HG03520 (cell line): ENCODE data around the gene RFX4.
"Not testable (repeated sequence)": the region's sequence is repeated elsewhere in the genome, so short reads cannot be mapped to it uniquely, and the experiment has no call there.

ENCODE experiments used
- ATAC-seq: cut with Tn5 transposase; IDR thresholded peaks from one replicate; pipeline ENCODE4 v1.9.1; 2021; ENCODE audit warnings: mild to moderate bottlenecking, moderate library complexity; ENCODE audit not compliant: unreplicated experiment

Gene RFX4

DNA sequence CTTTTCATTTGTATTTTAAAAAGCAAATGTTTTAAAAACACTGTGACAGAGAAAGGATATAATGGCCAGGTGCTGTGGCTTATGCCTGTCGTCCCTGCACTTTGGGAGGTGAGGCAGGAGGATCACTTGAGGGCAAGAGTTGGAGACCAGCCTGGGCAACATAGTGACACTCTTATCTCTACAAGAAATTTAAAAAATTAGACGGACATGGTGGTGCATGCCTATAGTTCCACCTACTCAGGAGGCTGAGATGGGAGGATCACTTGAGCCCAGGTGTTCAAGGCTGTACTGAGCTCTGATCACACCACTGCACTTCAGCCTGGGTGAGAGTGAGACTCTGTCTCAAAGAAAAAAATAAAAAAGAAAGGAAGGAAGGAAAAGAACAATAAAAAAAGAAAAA lies 7.8 kb downstream of the RFX4 start:
- no peak for ATAC-seq

DNA sequence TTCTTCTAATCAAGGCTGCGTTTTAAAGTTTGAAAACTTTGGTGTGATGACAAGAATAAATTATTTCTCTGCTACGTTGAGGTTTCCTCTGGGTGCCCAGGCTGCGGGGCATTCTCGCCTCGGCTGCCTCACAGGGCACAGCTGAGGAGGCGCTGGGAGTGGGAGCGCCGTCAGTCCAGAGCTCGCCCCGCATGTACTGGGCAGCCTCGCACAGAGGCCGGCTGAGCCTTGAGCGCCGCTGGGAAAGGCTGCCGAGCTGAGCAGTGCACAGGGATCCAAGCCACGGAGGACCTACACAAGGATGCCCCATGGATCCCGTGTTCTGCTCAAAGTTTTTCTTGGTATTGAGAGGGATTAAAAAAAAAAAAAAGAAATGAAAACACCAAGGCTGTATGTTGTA lies 11.6 kb downstream of the RFX4 start:
- no peak for ATAC-seq

DNA sequence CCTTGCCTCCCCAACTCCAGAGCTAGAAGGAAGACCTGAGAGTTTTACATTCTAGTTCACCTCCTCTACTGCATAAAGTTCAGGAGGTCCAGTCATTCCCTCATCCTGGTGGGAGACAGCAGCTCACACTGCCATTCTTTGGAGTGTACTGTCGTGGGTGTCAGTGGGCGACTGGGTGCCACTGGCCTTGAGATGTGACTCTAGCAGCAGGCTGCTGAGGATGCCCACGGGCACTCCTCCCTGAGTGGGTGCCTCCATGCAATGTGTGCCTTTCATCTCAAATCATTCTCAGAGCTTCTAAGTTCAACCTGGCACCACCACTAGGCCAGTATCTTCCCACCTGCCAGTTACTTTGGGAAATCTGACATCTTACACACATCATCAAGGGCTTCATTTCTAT lies 12.5 kb downstream of the RFX4 start:
- no peak for ATAC-seq

DNA sequence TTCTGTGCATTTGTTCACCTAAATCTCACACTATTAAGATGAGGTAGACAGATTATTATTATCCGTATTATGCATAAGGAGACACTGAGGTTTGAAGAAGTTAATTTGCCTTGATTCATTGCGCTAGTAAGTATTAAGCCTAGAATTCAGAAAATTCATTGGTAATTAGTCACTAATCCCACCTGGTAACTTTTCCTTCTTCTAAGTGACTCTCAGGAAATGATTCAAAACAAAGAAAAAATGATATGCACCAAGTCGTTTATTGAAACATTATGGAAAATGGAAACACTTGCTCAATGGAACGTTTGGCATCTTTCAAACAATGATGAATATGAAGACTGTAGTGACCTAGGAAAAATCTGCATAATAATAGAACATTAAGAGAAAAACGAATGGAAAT lies 15.2 kb downstream of the RFX4 start:
- no peak for ATAC-seq

DNA sequence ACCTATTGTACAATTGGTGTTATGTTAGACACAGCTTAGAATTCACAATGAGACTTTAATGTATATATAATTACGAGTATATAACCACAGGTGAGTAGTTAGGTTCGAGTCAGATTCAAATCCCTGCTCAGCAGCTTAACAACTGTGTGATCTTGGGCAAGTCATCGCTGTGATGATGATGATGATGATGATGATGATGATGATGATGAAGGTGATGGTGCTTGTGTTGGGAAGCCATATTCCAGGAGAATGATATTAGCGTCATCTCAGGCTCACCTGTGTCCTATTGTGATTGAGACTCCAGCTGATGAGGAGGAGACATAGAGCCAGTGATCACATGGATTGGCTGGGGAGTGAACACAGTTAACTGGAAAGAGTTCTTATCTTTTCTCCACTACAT lies 16.5 kb downstream of the RFX4 start:
- no peak for ATAC-seq

DNA sequence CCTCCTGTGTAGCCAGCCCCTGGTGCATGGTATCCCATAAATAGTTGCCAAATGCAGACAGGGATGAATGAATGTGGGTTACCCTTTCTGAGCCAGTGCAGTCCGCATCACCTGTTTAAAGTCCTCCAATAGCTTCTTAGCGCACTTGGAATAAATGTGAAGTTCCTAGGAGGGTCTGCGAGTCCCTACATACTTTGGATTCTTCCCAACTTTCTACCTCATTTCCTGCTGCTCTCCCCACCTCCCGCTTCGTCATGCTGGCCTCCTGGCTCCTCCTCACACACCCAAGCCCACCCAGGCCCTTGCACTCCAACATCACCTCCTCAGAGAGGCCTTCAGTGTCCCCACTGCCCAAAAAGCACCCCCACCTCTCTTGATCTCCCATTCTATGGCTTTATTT lies 17.7 kb downstream of the RFX4 start:
- ATAC-seq = no peak

DNA sequence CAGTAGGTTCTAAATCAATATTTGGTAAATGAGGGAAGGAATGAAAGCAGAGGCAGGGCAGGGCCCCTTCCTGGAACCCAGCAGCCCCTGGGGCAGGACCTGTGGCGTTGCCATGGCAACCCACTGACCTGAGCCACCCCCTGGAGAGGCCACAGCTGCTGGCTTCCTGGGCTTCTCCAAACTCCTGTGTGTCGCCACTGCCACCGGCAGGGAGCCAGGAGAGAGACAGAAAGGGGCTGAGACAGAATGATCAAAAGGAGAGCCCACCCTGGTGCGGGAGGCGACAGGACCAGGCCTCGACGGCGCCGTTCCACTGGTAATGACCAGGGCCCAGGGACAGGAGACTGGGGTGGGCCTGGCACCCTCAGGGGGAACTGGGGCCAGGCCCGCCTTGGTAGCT lies 18.2 kb downstream of the RFX4 start:
- ATAC-seq = no peak

DNA sequence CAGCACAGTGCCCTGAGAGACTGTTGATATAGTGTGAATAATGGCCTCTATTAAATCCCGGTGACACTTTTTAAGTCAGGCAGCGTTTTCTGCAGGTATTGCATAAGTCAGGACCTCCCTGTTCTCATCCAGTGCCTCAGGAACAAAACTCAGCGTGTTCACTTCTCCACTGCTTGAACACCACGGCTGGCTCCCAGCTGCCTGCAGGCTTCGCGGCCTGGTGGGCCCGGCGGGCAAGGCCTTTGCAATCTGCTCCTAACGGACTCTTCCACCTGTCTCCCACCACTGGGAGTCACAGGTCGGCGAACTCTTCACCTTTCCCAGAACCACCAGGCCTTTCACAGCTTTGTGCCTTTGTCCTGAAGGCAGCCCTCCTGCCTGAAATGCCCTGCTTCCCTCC lies 18.7 kb downstream of the RFX4 start:
- no peak for ATAC-seq

DNA sequence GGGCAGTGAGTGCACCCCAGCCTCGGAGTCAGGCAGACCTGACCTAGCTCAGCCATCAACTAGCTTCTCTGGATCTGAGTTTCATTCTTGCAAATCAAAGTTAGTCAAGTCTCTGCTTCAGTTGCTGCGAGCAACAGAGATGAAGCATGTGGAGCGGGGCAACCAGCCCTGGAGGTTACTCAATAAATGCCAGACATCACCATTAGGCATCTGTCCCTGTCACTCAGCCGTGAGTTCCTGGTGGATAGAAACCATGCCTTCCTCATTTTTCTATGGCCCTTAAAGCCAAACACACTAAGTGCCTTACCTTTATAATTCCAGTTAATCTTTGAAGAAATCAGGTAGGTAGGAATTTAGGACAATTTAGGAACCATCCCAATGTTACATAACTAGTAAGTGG lies 19.3 kb downstream of the RFX4 start:
- no peak for ATAC-seq

DNA sequence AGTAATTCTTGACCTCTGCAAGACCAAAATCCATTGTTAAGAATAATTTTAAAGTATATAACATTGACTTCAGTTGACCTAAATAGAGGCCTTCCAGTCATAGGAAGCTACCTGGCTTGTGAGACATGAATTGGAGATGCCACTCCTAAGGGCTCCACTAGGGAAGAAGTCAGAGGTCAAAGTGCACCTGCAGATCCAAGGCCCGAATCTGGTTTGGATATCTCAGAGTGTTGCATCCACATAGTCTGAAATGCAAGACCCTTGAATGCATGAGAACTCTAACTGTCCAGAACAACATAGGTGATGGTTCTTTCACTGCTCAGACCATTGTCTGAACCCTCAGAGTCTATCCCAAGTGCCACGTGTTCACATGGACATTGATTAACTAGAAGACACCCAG lies 22.4 kb downstream of the RFX4 start:
- no peak for ATAC-seq

DNA sequence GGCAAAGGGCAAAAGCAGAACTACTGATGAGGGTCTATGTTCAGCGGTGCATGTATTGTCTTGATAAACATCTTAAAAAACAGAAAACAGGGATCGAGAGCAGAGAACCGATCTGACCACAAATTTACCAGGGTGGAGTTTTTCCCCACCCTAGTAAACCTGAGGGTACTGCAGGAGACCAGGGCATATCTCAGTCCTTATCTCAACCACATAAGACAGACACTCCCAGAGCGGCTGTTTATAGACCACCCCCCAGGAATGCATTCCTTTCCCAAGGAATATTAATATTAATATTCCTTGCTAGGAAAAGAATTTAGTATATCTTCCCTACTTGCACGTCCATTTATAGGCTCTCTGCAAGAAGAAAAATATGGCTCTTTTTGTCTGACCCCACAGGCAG lies 37.8 kb downstream of the RFX4 start:
- not testable (repeated sequence) for ATAC-seq

DNA sequence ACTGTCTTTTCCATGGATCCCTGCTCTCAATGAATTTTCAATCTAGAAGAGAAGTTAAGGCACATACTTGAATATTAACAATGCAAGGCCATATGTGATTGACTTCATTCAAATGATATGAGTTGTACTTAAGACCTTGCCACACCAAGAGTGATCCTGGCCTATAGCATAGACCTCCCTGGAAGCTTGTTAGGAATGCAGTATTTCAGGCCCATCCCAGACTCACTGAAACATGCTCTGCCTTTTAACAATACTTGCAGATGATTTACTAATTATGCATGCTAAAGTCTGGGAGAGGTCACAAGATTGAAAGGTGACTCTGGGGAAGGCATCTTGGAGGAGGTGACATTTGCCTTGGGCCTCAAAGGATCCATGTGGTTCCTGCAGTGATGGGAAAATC lies 43.2 kb downstream of the RFX4 start:
- ATAC-seq = no peak

DNA sequence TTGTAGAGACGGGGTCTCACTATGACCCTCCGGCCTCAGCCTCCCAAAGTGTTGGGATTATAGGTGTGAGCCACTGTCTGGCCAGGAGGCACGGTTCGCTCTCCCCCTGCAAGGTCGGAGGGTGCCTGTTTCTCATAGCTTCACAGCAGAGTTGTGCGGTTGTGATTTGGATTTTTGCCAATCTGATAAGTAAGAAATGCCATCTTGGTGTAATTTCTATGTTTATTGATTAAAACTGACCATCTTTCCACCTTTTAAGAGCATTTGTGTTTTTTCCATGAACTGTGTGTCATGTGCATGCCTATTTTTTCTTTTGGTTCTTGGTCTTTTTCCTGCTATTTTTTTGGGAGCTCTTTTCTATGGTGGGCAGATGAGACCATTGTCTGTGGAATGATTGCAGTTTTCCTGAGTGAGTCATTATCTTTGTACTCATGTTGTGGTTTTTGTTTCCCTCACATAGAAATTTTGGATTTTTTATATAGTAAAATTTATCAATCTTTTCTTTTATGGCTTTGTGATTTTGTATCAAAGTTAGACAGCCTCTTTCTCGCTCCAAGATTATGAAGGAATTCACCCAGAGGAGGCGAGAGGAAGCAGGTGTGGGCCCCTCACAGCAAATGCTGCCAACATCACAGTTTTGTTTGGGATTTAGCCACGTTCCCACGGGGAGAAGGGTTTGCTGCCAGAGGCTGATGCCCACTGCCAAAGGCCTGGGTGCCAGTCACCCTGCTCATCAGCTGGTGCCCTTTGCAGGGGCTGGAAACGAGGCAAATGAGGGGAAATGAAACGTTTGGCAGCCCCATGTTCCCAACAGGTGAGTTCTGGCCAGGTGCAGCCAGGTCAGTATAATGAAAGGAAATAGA lies 47.2 kb downstream of the RFX4 start:
- no peak for ATAC-seq

DNA sequence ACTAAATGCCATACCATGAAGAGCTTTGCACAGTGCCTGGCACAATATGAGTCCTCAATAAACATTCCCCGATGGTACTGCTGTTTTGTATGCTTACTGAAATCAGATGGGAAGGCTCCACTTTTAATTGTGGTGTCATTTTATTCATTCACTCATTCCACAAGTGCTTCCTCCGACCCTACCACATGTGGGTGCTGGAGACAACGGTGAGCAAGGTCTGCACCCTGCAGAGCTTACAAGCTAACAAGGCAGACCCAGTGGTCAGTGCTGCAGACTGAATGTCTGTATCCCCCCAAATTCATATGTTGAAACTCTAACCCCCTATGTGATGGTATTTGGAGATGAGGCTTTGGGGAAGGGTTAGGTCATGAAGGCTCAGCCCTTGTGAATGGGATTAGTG lies 48.3 kb downstream of the RFX4 start:
- no peak for ATAC-seq

DNA sequence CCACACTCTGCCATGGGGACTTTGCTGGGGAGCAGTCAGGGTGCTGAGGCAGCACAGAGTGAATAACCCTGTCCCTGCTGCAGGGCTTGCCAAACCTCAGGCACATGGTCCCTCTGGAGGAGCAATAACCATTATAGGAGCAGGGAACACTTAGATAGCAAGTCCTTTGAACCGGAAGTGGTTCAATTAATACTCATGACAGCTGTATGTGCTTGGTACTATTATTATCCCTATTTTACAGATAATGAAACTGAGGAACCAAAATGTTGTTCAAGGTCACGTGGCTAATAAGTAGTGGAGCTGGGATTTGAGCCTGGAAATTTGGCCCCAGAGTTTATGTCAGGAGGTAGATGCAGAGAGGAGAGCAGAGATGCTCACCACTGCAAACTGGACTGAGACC lies 49.0 kb downstream of the RFX4 start:
- no peak for ATAC-seq

DNA sequence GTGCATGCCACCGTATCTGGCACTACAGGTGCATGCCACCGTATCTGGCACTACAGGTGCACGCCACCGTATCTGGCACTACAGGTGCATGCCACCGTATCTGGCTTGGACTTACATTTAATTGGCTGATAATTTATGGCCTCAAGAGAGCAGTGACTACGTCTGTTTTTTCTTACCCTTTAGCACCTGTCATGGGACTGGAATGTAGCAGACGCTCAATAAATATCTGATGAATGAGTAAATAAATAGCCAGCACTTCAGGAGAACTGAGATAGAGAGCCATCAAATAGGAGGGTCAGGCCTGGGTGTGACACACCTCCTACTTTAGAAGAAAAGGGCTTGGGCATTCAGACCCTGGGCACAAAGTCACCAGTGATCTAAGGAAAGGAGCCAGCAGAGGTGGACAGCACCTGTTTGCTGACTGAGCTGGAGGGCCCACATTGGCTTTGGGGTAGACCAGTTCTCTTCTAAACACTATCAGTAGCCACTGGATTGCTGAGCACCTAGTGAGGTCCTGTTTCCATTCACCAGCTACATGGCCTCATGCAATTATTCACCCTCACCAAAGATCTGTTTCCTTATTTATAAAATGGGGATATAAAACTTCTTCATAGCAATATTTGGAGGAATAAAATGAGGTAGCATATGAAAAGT lies 50.1 kb downstream of the RFX4 start:
- ATAC-seq = no peak

DNA sequence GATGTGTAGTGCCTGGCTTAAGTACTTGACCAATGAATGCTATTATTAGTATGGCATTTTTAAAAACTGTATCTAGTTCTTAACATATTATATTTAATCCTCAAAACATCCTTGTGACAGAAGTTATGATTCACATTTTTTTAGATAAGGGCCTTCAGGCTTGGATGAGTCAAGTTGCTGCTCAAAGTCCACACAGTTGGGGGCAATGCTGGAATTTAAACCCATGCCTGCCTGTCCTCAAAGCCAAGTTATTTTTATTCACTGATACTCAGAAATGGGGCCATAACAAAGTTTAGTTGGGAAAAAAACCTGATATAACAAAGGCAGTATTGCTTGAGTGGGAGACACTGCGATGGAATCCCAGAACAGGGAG lies 50.6 kb downstream of the RFX4 start:
- ATAC-seq = no peak

DNA sequence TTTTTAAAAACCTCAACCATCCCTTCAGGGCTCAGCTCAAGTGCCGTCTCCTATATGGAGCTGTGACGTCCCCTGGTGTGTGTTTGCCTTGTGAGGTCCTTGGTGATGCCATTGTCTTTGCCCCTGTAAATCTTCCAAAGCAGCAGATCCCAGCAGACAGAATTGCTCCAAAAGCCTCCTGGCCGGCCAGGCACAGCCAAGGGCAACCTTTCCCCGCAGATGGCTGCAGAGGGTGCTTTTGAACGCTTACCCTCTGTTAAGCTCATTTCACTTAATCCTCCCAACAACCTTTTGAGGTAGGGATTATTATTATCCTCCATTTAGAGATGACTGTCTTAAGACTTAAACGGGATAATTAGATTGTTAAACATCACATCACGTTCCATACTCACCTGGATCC lies 51.4 kb downstream of the RFX4 start:
- no peak for ATAC-seq

DNA sequence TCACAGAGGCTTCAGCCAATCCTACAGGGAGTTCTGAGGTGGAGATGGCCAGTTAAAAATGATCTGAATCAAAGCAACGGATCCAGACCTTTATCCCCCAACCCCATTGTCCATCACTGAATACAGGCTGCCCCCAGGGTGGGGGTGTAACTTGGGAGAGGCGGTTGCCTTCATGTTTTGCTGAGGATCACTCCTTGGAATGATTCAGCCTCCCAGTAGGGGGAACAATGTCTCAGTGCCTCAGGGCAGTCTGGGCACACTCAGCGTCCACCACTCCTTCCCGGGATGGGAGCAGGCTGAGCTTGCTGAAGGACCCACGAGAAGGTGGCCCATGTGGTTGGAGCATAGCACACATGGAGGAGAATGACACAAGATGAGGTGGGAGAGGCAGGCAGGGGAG lies 60.2 kb downstream of the RFX4 start:
- ATAC-seq = no peak

DNA sequence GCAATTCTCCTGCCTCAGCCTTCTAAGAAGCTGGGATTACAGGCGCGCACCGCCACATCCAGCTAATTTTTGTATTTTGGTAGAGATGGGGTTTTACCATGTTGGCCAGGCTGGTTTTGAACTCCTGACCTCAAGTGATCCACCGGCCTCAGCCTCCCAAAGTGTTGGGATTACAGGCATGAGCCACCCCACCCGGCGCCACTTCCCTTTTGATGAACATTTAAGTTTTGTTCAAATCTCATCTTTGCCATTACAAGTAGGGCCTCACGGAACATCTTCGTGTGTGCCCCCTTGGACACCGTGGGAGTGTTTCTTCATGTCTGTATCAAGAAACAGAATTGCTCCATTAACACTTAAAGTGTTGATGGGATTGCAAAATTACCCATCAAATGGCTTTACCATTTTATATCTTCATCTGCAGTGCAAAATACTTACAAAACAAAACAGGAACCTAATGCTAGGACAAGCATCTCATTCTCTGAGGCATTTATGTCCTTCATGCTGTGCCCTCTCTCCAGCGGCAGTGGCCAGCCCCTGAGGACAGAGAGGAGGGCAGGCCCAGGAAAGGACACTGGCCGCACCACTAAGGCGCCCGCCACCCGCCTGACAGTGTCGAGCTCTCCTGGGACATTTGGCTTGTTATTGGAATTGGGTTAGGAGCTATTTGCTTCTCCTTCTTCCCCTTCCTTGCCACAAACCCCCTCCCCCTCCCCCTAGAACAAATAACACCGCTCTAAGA lies 61.7 kb downstream of the RFX4 start:
- no peak for ATAC-seq

DNA sequence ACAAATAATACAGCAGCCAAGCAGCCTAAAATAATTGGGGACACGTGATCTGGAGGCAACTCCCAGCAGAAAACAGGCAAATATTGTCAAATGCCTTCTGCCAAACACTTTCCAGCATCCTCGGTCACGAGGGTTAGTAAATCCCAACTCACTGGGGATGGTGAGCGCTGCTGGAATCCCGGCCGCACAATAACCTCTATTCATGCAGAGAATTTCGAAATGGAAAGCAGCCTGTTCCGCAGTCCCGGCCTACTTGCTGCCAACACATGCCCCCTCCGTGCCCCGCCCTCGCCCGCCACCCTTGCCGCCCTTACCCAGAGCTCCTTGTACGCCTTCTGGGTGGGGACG lies 62.2 kb downstream of the RFX4 start:
- no peak for ATAC-seq
